IPS DF 4.7 (cell line): ENCODE data around the gene STIMATE.

Experiments
- DNase-seq: peaks from one replicate; pipeline ENCODE4 v3.0.0-alpha.2; 2013; ENCODE audit warnings: low spot score; ENCODE audit errors: extremely low read depth

Gene STIMATE

DNA sequence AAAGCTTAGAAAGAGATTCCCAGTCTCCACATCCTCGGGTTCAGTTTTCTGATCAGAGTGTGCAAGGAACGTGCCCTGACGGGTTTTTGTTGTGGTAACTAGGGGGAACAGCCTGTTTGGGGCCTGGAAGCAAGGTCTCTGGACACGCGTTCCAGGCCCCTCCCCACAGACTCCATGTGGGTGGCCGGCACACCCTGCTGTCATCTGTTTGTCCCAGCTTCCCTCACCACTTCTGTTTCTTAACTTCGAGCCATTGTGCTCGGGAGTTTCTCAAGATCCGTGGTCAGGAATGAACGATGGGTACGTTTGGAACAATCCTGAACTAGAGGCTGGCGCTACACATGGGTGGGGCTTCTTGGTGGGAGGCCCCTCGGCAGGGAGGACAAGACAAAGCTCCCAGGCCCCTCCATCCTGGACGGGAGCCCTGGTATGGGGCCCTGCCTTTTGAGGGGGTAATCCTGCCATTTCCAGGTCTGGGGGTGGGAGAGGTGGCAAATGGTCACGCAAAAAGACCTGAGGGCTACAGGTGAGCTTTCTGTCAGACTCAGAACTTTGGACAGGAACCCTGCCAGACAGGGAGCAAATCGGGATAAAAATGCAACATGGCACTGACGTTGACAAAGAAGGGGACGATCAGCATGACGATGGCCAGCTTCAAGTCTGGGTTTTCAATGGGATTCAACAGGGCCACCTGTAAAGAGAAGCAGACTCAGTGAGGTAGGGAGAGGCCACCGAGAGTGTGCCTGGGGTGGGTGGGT, 54.1 kb downstream of the STIMATE start:
- no peak for DNase-seq

DNA sequence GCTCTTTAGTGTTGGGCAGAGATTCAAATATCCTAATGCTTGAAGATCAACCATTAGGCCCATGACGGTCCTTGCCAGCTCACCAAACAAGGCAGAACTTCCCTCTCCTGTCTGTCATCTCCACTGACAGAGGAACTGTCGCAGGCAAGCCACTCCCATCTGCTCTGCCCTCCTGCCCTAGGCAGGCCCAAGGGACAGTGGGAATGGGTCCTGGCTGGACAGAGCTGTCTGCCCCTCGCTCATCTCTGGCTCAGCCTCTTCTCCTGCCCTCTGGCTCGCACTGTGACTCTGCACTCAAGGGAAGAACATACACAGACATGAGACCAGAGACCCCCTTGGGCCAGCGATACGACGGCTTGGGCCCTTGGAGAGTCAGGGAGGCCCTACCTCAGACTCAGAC, 54.9 kb downstream of the STIMATE start:
- no peak for DNase-seq

DNA sequence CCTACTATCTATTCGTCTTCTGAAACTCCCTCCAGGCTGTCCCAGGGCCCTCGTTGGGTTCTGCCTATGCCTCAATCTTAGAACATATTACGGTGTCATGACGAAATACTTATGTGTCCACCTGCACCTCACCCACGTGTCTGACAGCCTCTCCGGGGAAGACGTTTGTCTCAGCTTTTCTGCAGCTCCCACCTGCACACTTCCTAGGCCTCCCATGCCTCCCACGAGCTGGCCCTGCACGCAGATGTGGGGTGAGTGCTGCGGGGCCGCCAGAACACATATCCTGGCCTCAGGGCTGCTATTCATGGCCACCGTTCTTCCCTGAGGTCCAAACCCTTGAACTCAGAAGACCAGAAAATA, 55.4 kb downstream of the STIMATE start:
- no peak for DNase-seq

DNA sequence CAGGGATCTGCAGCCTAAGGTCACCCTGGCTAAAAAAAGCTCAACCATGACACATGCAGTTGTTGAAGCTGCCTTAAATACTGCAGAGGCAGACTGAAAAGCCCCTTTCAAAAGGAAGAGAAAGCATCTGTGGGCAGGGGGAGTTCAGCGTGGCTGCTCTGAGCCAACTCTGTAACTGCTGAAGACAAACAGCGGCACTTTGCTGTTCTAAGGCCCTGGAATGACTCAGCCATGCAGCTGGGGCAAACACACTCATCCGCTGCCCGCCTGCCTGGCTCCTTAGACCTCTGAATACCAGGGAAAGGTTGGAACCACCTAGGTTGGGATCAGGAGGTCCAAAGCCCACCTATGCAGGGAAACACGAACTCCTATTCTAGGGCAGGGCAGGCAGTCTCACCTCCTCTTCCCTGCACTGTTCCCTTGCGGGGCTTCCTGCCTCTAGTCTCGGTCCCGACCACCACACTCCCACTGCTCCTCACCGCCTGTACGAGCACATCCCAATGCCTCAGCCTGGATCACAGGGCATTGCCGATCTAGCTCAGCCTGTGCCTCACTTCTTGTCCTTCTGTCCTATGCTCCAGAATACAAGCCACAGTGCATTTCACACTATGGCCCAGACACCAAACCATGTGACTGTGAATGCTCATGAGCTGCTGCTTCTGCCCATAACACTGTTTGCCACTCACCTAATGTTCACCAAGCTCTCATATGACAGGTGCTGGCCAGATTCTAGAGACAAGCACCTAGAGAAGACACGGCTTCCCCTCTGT, 56.0 kb downstream of the STIMATE start:
- no peak for DNase-seq

DNA sequence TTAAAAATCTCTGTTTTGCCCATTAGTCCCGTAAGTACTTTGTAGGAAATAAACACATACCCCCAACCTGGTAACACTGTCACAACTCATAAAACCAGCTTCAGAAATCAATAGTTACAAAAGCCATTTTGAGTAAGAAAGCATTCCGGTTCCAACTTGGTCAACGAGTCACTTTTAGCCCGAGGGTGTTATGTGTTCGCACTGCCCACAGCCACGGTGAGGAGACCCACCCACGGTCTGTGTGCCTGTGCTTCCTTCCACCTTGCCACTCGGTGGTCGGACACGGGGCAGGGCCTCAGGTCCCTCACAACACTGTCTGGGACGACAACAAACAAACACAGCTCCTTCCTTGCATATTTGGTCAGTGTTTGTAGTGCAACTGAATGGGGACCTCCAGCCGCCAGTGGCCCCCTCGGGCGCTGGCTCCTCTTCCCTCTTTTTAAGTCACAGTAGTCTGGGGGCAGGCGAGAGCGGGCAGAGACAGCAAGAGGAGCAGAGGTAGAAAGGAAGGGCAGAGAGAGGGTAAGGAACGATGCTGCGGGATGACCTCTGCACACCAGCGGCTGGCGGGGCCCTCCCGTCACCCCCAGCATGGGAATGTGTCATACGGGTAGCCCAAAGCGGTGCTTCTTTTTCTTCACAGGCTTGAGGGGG, 57.3 kb downstream of the STIMATE start:
- no peak for DNase-seq

DNA sequence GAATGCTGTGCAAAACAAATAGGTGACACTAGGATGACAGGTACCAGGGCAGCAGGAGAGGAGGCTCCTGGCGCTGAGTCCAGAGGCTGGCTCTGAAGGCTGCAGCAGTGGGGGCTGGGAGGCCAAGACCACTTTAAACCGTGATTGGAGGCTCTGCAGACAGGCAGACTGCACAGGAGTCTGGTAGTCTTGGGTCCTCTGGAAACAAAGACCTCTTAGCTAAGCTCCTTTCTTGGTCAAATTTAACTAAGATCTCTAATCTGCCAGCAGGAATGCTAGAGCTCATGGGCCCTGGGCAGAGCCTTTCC, 58.1 kb downstream of the STIMATE start:
- no peak for DNase-seq

DNA sequence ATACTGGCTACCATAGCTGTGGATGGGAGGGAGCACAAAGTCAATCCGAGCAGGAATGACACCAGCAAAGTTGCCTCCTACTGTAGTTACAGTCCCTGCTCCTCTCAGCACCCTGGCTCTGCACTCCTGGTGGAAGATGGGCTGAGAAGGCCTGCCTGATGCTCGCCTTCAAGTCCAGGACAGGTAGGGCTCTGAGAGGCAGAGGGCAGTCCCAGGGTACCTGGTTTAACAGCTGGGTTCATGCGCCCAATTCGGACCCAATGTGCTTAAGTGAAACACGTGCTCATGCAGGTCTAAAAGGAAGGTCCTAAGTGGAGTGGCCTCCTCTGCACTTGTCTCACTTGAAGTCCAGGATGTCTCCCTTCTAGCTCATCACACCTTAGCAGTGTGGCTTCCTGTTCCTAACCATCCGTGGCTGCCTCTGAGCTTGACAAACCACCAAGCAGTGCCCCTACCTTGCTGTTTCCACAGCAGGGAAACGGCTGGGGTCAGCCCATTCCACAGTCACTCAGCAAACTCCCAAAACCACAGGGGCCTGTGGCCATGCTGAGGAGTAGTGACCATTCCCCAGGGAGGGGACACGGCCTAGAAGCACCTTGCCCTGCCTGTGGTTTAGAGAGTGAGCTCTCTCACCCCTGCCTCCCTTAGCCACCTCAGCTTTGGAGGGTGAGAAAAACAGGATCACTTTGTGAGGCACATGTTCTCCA, 58.6 kb downstream of the STIMATE start:
- no peak for DNase-seq

DNA sequence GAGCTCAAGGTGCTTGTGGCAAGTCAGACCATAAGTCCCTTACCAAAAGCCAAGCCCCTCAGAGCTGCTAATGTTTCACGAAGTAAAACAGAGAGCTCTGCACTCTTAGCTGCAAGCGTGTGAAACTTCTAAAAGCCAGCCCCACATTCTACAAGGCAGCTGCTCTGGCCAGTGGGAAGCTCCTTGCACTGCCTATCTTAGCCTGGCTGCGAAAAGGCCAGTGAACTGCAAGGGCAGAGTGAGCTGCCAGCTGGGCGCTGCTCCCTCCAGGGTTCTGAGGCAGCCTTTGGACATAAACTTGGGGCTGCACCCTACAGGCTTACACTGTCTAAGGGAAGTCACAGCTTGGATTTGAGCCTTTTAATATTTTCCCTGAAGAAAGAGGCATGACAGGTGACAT, 60.4 kb downstream of the STIMATE start:
- no peak for DNase-seq

DNA sequence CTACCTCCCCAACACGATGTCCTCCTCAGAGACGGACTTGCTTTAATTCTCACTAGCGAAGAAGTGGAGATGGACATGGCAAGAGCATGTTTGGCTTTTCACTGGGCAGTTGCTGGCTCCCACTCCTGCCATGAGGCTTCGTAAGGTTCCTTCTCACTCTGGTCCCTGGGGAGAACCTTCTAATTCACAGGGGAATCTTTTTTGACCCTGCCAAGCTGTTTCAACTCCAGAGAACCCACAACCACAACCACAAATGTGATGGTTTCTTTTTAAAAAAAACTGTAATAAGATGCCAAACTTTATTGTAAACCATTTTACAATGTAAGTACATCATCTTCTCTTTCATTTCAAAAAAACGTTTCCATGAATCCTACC, 60.9 kb downstream of the STIMATE start:
- no peak for DNase-seq

DNA sequence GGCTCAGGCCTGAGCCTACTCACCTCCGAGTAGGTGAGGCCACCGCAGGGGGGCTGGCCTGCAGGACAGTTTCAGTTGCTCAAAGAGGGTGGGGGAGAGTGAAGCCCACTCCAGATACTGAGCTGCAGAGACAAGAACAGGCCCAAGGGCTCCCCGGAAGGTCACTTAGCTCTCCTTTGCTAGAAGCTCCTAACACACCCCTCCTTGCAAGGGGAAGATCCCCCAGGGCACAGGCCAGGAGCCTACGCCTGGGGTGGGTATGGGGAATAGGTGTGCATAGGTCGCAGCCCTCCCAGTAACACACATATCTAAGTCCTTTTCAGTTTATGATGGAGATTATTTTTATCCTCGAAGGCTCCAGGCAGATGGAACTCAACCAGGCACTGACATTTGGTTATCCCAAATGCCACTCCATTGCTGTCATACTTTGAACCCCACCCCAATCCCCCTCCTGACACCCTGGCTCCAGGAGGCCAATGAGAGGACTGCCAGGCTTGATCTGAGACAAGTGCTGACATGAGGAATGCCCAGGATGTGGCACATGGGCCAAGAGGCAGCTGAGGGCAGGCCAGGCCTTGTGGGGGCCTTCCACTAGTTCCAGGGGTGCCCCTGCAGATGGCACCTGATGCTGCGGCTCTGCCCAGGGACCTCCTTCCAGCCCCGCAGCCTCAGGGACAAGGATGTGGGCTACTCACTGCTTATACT, 61.4 kb downstream of the STIMATE start:
- DNase-seq = no peak

DNA sequence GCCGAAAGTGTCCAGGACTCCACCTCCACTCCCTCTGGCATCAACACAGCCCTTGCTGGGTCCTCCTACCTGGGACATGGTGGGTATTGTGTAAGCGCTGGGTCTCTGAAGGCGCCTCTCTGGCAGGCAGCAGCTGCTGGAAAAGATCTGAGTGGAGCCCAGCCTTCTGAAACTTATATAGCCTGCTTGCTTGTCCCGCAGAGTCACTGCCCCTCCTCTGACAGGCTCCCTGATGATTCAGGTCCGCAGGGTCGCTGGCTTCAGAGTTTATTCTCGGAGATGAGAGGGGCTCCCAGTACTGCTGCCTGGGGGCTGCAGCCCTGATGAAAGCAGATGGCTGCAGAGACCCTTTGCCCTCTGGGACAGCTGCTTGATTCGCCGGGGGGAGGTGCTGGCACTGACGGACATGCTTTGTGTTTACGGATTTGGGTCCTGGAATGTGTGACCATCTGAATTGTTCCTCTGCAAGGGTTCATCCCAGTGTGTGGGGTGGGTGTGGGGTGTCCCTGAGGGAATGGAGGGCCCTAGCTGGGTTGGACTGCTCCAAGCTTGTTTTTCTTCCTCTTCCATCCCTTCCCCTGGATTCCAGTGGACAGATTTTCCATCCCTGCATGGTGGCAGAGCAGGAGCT, 62.4 kb downstream of the STIMATE start, which contains the start of gene MUSTN1:
Gene MUSTN1 (minus strand): TSS at position 149 of the 631 bp plus-strand sequence. CDS start 71 bp downstream, at position 78.
- no peak for DNase-seq

DNA sequence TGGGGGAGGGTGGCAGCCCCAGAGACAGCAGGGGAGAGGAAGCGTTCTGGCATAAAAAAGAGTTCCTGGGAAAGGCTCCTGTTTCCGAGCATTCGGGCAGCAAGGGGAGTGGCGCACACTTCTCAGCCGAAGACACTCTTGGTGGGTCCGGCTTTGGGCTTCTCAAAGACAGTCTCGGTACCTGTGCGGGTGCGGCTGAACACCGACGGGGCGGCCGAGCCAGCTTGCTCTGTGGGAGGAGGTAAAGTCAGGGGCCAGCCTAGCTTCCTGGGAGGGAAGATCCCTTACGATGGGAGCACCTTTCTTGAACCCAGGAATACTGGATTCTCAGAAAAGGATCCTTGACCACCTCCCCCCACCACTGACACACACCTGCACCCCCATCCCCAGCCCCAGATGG, 64.1 kb downstream of the STIMATE start:
- no peak for DNase-seq

DNA sequence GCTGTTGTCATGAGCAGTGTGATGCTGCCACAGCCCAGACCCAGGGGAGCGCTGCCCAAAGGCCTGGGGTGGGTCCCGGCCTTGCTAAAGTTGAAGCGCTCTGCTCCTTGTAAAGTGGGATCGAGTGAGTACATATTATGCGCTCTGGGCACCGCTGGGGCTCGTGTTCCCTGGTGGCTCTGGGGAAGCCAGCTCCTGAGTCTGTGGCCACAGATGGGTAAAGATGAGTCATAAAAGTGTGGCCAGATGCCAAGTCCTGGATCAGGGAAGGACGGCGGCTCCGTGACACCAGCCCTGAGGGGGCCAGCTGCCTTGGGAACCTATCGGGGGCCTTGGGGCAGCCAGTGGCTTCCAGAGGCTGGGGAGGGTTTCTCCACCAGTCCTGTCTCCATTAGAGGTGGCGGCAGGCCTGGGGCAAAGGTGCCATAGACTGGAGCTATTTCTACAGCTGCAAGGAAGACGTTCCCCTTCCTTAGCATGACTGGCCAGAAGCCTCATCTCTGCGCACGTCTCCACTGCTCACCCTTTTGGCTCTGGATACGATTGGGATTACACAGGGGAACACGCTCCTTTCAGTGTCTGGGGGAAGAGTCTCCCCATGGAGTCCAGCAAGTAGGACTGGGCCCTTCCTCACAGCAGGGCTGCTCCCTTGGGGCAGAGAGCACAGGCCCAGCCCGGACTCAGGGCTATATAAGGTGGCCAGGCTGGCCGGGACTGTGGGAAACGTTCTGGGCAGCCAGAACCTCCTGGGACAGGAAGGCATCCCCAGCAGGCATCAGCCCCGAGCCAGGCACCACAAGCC, 65.6 kb downstream of the STIMATE start:
- no peak for DNase-seq

DNA sequence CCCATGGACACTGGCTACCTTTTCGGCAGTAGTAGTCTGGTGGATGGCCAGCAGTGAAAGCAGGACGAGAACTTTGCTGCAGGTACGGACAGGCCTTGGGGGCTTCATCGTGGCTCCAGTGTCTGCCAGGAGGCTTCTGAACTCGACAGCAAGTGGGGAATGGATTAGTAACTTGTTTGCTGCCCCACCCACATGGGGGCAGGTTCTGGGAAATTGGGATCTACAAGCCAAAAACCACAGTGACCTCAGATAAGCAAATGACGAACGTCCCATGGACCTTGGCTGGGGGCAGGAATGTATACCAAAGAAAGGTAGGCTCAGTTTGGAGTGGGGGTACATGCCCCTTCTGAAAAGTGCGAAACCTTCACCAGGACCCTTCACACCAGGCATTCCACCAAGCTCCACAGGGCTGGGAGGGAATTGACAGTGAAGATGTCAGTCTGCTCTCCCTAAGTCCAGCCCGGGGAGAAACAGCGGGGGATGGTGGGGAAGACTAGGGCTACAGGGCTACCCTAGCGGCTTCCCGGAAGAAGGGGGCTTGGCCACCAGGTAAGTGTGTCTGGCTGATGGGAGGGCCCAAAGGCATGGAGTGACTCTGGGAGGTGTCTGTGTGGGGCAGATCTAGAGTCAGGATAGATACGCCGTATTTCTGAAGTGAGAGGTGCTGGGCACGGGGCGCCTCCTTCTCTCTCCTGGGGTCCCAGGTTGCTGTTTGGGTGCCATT, 66.7 kb downstream of the STIMATE start, which contains the start of gene ITIH4:
Gene ITIH4 (minus strand): TSS at position 138 of the 724 bp plus-strand sequence. CDS start 30 bp downstream, at position 108.
- no peak for DNase-seq

DNA sequence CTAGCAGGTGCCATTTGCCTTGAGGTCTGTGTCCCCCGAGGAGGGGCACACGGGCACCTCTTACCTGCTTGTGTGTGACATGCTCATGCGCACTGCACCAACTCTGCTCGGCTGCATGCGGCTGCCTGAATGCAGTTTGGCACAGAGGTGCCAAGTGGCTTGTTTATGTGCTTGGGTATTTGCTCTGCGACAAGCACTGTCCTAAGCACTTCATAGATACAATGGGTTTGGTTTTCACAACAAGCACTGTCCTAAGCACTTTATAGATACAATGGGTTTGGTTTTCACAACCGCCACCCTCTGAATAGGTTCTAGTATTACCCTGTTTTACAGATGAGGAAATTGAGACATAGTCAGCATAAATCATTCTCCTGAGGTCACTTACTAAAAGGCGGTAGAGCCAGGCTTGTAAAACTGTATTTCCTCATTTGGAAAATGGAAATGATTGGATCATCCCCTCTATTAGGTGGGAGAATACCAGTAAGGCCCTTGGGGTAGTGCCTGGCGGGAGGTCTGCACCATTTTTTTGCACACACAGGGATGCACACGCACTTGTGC, 67.4 kb downstream of the STIMATE start:
- no peak for DNase-seq

DNA sequence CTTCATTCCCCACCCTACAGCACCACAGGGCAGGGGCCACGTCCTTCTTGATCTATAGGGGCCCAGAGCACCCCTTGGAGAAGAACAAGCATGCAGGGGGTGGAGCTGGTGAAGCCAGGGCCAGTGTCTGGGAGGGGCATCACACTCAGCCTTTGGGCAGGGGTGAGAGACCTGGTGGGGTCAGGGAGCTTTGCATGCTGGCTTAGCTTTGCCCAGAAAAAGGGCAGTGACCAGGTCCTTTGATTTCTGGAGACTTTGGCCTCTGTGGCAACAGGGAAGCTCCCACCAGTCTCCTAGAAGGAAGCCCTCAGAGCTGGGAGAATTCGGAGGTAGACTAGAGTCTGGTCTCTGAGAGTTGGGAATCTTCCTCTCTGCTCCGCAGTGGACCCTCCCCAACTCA, 67.9 kb downstream of the STIMATE start:
- DNase-seq = no peak

DNA sequence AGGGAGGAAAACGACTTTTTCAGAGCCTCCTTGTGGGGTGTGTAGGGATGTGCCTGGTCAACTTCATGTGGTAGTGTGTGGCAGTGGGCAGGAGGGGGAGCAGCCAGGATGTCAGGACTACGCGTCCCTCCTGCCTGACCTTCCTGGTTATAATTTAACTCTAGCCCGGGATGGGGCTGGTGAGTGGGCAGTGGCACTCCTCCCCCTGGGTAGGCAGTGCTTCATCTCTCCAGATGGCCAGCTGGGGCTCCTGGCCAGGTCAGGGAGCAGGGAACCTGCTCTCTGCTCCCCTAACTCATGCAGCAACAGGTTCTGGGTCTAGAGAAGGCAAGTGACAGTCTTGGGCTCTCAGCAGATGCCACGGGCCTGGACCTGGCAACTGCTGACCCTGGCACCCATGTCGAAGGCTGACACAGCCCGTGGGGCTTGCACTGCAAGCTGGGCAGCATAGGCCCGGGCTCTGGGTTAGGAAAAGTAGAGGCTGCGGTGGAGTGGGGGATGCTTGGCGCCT, 69.4 kb downstream of the STIMATE start:
- no peak for DNase-seq

DNA sequence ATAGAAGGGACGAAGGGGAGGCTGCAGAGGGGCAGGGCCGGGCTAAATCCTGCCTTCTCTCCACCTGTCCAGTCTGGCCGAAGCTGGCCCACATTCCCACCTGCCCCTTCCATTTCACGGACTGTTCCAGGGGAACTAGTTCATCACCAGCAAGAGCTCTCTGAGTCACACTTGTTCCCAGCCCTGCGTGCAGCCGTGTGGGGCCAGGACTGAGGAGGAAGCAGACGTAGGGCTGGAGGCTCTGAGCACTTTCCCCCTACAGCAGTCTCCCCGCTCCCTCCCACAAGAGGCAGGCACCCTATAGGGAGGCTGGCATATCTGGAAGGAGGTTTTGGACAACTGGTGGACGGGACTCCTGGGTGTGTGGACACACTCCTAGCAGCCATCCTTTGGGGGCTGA, 69.9 kb downstream of the STIMATE start:
- DNase-seq = no peak

DNA sequence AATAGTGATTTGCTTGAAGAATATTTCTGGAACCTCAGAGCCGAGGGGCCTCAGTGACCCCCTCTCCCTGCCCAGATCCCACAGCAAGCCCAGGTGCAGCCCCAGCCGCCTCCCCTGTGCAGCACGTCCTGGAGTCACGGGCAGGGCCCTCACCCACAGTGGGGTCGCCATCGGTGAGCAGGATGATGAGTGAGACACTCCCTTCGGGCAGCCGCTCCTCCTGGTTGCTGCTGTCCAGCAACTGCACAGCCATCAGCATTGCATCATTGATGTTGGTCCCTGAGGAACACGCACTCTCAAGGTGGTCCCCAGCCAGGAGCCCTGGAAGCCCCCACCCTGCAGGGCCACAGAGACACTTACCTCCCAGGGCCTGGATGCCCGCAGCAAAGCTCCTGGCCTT, 73.3 kb downstream of the STIMATE start:
- DNase-seq = no peak
